IPS-18a (cell line): Measurements from ENCODE around the gene PLEKHH3.
"Not testable (repeated sequence)": the region's sequence is repeated elsewhere in the genome, so short reads cannot be mapped to it uniquely, and the experiment has no call there.

Source experiments
- H3K27ac ChIP-seq: one replicate; pipeline ENCODE4 v1.5.1; 2013; ENCODE audit warnings: low read length
- H3K27me3 ChIP-seq: one replicate; pipeline ENCODE4 v1.6.1; 2013; ENCODE audit warnings: mild to moderate bottlenecking, low read length; ENCODE audit not compliant: control insufficient read depth, insufficient read depth
- H3K36me3 ChIP-seq: one replicate; pipeline ENCODE4 v1.6.1; 2013; ENCODE audit warnings: low read depth, low read length; ENCODE audit not compliant: control insufficient read depth
- H3K4me1 ChIP-seq: one replicate; pipeline ENCODE4 v1.6.1; 2013; ENCODE audit warnings: low read depth, low read length; ENCODE audit not compliant: control insufficient read depth
- H3K4me3 ChIP-seq: one replicate; pipeline ENCODE4 v1.5.1; 2013; ENCODE audit warnings: low read length
- H3K9ac ChIP-seq: one replicate; pipeline ENCODE4 v1.6.1; 2013; ENCODE audit warnings: mild to moderate bottlenecking, low read length, moderate library complexity
- H3K9me3 ChIP-seq: one replicate; pipeline ENCODE4 v1.6.1; 2013; ENCODE audit warnings: low read depth, low read length; ENCODE audit not compliant: control insufficient read depth

Gene PLEKHH3

DNA sequence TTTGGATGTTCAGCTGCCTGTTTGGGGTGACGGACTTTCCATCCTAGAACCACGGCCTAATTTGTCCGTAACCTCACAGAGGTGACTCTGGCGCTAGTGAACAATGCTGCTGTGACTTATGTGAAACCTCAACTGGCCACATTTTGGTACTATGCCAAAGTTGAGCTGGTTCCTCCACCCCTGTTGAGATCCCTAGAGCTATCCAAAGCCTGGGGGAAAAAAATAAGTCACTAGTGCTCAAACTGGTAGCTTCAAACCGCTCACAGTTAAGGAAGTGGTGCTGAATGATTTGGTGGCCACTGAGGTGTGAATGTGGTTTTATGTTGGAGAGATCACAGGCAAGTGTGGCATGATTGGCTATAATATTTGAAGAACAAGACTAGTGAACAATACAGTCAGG lies 29.0 kb downstream of the PLEKHH3 start:
- no peak overlapping the region for H3K27ac ChIP-seq

DNA sequence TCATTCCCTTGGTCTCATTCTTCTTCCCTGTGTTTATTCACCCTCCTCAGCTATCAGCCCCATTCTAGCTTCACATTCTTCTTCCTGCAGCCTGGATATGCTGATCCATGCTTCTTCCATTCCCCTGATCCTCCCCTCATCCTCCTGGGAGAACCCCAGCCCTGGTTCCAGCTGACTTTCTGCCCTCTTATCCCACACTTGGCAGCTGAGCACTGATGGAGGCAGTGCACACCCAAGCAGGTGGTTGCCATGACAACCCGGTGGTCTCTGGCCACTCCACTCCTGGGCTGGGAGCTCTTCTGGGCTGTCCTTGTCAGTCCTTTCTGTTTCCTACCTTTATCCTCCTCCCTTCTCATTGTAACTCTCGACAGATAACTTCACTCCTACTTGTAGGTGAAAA lies 34.5 kb downstream of the PLEKHH3 start:
- no peaks in the 10 kb centered on the region for H3K4me1 ChIP-seq
- H3K27me3 ChIP-seq = no peaks in the 10 kb centered on the region
- H3K27ac ChIP-seq = no peak overlapping the region
- no peaks in the 10 kb centered on the region for H3K36me3 ChIP-seq
- H3K9ac ChIP-seq = no peak overlapping the region
- H3K9me3 ChIP-seq = no peaks in the 10 kb centered on the region
- no peak overlapping the region for H3K4me3 ChIP-seq

More for the DNA sequence above, 29.0 kb downstream of the PLEKHH3 start:
- no peaks in the 10 kb centered on the region for H3K4me1 ChIP-seq
- no peak overlapping the region for H3K4me3 ChIP-seq
- no peaks in the 10 kb centered on the region for H3K27me3 ChIP-seq
- H3K9ac ChIP-seq = no peak overlapping the region
- no peaks in the 10 kb centered on the region for H3K9me3 ChIP-seq
- H3K36me3 ChIP-seq = no peaks in the 10 kb centered on the region

DNA sequence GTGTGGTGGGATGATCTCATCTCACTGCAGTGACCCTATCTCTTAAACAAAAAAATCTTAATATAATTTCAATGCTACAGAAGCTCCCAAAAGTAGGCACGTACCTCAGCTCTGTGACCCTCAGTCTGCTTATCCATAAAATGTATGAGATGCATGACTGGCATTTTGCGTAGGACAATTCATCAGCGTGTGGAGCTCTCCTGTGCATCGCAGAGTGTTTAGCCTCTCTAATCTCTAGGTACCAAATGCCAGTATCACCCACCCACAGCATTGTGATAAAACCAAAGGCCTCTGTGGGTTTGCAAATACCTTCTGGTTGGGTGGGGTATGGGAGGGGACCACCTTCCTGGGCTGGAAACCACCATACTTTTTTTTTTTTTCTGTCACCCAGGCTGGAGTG lies 36.7 kb downstream of the PLEKHH3 start:
- Histone ChIP-seq H3K27ac (no peak overlapping the region), H3K4me1 (no peaks in the 10 kb centered on the region), H3K9me3 (no peaks in the 10 kb centered on the region), H3K4me3 (no peak overlapping the region), H3K9ac (no peak overlapping the region), H3K36me3 (no peaks in the 10 kb centered on the region), H3K27me3 (no peaks in the 10 kb centered on the region)

DNA sequence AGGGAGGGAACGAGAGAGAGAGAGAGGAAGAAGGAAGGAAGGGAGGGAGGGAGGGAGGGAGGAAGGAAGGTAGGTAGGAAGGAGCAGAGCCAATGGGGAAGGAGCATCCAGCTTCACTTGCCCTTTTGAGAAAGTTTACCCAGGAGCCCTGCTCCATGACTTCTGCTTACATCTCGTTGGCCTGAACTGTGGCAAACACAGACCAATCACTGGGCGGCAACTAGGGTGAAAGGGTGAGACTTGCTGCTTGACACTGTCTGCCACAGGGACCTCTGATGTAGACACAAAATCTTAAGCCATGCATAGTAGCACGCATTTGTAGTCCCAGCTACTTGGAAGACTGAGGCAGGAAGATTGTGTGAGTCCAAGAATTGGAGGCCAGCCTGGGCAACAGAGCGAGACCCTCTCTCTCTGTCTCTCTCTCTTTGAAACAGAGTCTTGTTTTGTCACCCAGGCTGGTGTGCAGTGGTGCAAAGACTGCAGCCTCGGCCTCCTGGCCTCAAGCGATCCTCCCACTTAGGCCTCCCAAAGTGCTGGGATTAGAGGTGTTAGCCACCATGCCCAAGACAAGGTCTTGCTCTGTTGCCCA lies 37.2 kb downstream of the PLEKHH3 start:
- Histone ChIP-seq H3K4me3 (no peak overlapping the region), H3K27ac (no peak overlapping the region), H3K9me3 (no peaks in the 10 kb centered on the region), H3K36me3 (no peaks in the 10 kb centered on the region), H3K27me3 (no peaks in the 10 kb centered on the region), H3K4me1 (no peaks in the 10 kb centered on the region), H3K9ac (no peak overlapping the region)

DNA sequence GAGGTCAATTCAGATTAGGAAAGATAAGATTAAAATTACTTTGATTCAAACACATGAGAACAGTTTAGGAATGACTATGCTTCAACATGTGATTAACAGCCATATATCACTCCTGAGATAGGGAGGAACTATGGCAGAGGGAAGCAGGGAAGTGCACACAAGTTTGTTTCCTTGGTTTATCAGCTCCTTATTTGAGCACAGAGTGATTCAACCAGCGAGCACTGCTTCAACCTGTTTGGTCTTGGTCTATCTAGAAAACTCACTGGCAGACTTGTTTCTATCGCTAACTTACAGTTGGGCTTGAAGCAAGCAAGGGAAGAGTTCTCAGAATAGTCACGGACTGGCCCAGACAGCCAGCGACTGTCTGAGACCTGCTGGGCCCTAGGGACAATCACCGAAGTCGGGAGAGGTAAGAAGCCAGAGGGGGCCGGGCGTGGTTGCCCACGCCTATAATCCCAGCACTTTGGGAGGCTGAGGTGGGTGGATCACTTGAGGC lies 43.8 kb downstream of the PLEKHH3 start:
- Histone ChIP-seq H3K9me3 (no peaks in the 10 kb centered on the region), H3K27me3 (no peaks in the 10 kb centered on the region), H3K36me3 (no peaks in the 10 kb centered on the region), H3K4me1 (no peaks in the 10 kb centered on the region), H3K4me3 (no peak overlapping the region), H3K9ac (no peak overlapping the region), H3K27ac (no peak overlapping the region)

DNA sequence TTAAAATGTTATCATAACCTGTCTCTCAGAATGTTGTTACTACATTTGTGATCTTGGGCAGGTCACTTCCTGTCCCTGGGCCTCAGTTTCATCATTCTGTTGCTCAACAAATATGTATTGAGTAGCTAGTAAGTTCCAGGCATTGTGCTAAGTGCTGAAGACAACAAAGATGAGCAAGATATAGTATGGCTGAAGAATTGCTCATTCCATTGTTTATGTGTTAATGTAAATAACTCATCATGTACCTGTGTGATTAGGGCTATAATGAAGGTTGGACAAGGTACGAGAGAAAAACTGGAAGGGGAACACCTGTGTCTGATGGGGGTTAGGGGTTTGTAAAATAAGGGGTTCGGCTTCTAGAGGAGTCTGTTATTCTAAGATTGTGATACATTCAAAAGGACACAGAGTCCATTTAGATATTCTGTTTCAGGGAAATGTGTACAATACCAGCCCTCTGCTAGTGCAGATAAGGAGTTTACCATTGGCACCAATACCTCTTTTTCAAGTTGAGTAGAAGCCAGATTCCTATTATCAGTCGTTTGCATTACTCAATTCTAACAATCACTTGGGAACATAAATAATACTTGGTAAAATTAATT lies 47.3 kb downstream of the PLEKHH3 start:
- Histone ChIP-seq H3K4me1 (no peaks in the 10 kb centered on the region), H3K27me3 (no peaks in the 10 kb centered on the region), H3K9me3 (no peaks in the 10 kb centered on the region), H3K27ac (no peak overlapping the region), H3K9ac (no peak overlapping the region), H3K4me3 (no peak overlapping the region), H3K36me3 (no peaks in the 10 kb centered on the region)

DNA sequence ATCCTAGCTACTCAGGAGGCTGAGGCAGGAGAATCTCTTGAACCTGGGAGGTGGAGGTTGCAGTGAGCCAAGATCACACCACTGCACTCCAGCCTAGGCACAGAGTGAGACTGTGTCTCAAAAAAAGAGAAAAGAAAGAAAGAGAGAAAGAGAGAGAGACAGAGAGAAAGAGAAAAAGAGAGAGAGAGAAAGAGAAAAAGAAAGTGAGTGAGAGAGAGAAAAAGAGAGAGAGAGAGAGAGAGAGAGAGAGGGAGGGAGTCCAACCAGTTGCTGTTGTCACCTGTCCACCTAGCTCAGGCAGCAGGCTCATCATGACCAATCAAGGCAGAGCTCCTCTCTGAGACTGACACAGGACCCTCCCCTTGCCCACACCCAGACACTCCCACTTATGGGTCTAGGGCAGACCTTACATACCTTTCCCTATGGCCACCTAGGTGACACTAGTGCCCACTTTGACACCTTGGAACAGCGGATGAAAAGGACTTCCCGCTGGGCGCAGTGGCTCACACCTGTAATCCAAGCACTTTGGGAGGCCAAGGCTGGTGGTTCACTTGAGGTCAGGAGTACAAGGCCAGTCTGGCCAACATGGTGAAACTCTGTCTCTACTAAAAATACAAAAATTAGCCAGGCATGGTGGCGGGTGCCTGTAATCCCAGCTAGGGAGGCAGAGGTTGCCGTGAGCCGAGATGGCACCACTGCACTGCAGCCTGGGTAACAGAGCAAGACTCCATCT lies 49.6 kb downstream of the PLEKHH3 start:
- not testable (repeated sequence) for H3K9ac ChIP-seq, H3K27ac ChIP-seq, H3K27me3 ChIP-seq, H3K9me3 ChIP-seq, H3K36me3 ChIP-seq, H3K4me1 ChIP-seq, H3K4me3 ChIP-seq

DNA sequence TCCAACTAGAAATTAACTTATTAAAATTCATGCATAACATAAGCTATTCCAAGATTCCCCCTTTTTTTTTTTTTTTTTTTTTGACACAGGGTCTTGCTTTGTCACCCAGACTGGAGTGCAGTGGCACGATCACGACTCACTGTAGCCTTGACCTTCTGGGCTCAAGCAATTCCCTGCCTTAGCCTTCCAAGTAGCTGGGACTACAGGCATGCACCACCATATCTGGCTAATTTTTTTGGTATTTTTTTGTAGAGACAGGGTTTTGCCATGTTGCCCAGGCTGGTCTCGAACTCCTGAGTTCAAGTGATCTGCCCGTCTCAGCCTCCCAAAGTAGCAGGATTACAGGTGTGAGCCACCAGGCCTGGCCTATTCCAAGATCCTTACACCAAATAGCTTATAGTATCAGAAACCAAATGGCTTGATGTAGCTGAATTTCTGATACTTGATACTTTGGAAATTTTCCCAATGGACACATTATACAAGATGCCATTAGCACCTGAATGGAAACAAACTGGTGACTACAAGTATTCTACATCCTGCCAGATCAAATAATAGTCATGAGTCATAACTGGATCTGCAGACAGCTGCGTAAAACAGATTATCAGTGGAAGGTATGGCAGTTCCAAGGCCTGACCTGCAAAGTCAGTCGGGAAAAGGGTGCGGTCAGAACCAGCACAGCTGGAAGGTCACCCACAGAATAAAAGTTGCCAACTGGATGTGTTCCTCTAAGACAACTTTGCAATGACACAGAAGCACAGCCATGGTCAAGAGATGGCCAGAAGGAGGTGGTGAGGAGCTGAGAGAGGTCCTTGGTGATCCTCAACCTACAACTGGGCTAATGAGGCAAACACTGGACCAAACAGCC lies 52.8 kb downstream of the PLEKHH3 start:
- Histone ChIP-seq H3K27me3 (no peaks in the 10 kb centered on the region), H3K36me3 (no peaks in the 10 kb centered on the region), H3K4me3 (no peak overlapping the region), H3K9ac (no peak overlapping the region), H3K9me3 (no peaks in the 10 kb centered on the region), H3K4me1 (peaks cover under 1% of the 10 kb centered on the region), H3K27ac (no peak overlapping the region)

DNA sequence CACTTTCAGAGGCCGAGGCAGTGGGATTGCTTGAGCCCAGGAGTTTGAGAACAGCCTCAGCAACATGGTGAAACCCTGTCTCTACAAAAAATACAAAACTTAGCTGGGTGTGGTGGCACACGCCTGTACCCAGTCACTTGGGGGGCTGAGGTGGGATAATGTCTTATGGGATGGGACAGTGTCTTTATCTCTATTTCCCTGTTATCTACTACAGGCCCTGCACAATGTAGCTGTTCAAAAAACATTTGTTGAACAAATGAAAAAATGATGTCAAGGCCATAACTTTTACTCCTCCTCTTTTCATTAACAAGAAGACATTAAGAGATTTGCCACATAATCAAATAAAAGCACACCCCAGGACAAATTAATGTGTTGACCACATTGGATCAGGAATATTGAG lies 53.5 kb downstream of the PLEKHH3 start:
- Histone ChIP-seq H3K36me3 (no peaks in the 10 kb centered on the region), H3K4me3 (no peak overlapping the region), H3K4me1 (peaks cover 7% of the 10 kb centered on the region), H3K27ac (no peak overlapping the region), H3K9ac (no peak overlapping the region), H3K27me3 (no peaks in the 10 kb centered on the region), H3K9me3 (no peaks in the 10 kb centered on the region)

DNA sequence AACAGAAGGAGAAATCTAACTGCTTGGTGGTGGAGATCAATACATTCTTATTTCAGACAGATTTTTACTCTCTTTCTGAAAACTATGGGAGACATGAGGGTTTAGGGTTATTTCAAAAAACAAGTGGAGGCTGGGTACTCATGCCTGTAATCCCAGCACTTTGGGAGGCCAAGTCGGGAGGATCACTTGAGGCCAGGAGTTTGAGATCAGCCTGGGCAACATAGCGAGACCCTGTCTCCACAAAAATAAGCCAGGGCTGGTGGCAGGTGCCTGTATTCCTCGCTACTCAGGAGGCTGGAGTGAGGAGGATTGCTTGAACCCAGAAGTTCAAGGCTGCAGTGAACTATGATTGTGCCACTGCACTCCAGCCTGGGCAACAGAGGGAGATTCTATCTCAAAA lies 54.8 kb downstream of the PLEKHH3 start:
- not testable (repeated sequence) for H3K9ac ChIP-seq, H3K4me3 ChIP-seq, H3K27me3 ChIP-seq, H3K36me3 ChIP-seq, H3K27ac ChIP-seq, H3K9me3 ChIP-seq
- H3K4me1 ChIP-seq = peaks cover 10% of the 10 kb centered on the region

DNA sequence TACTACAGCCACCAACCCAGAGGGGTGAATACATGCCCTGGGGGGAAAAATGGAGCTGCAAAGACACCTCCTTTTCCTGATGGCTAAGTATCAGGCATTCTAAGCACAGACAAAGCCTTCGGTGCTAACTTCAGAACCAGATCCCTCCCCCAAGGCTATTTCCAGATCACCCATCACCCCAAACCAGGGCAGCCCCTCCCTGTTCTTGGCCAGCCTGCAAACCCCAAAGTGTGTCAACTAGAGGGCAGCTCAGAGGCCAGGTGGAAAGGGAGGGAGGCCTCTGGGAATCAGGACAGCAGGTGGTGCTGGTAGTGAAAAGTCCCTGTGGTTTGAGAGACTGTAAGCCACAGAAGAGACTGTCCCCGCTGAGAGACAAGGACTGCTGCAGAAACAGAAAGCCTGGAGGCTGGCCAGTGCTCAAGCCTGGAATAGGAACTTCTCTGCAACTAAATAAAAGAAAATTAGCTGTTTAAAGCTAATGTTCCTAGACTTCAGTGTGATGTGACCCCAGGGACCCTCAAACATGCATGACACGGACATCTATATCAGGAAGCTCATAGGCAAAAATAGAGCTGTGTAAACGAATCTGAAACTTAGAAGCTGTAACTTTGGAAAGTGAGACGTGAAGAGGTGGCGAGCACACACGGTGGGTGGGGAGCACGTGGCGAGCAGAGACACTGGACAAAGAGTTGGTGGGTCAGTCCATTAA lies 58.2 kb downstream of the PLEKHH3 start:
- H3K4me3 ChIP-seq = no peak overlapping the region

More for the DNA sequence above, 58.2 kb downstream of the PLEKHH3 start:
- H3K27ac ChIP-seq = no peak overlapping the region
- peaks cover 10% of the 10 kb centered on the region for H3K4me1 ChIP-seq
- no peak overlapping the region for H3K9ac ChIP-seq
- H3K27me3 ChIP-seq = no peaks in the 10 kb centered on the region
- peaks cover 23% of the 10 kb centered on the region for H3K36me3 ChIP-seq
- no peaks in the 10 kb centered on the region for H3K9me3 ChIP-seq
